A549 treated with dexamethasone at 1 μM for 4 hours (cell line): ENCODE data around the gene SENP8. TPM values are rescaled to one million over a fixed set of nuclear protein-coding genes. Genes with fewer than 3 reads are reported as not detected.

ENCODE experiments used
- total RNA-seq: library from RNA; stranded (reverse); fragments of 200-300 nt; extraction: Qiagen RNA extraction; gene quantifications from 5 replicates; pipeline ENCODE4 v1.2.3, GENCODE V29; 2022

SENP8 gene
- 1.4 to 2.4 TPM (median 2.1 TPM) in 5 replicates for total RNA-seq

GRCh38 chr15:72118017-72118978 lies at the start of gene SENP8, which contains the start of gene MYO9A:
Gene SENP8 (plus strand): TSS chr15:72118403. CDS start chr15:72139624, 21,221 bp downstream.
Gene MYO9A (minus strand): TSS chr15:72118150. CDS start chr15:72046563, 71,587 bp downstream.

Other genes starting within 250 kb of the SENP8 start
- gene MYO9A, start 253 bp upstream of the SENP8 start, total RNA-seq: 8.8 to 17.4 TPM (median 12.7 TPM) in 5 replicates
- gene GRAMD2A, start 79.4 kb downstream of the SENP8 start, total RNA-seq: 0.07 to 0.27 TPM (median 0.16 TPM) in 5 replicates
- 2,602 to 3,306 TPM (median 3,287 TPM) in 5 replicates for gene PKM, start 112.8 kb downstream of the SENP8 start, total RNA-seq
- 42.5 to 64.4 TPM (median 60.6 TPM) in 5 replicates for gene PARP6, start 154.2 kb downstream of the SENP8 start, total RNA-seq
- gene CELF6, start 201.8 kb downstream of the SENP8 start, total RNA-seq: 0.11 to 0.21 TPM (median 0.15 TPM) in 4 of 5 replicates, not detected in the other